ENCODE measurements around the gene PCDHB4.
"Not testable (repeated sequence)": the region's sequence is repeated elsewhere in the genome, so short reads cannot be mapped to it uniquely, and the experiment has no call there.

Gene PCDHB4

GRCh38 chr5:141121563-141121962, at the start of gene PCDHB4:
Gene PCDHB4, plus strand, starts transcription at chr5:141121818. Its CDS starts 181 bp downstream, at chr5:141121999.
- DNase-seq (ENCODE audit: low read depth), result no peak

- DNase-seq (ENCODE audit: low read depth), result no peak
These were observed 43.8 kb upstream of the PCDHB4 start for GRCh38 chr5:141077826-141078225.

DNA sequence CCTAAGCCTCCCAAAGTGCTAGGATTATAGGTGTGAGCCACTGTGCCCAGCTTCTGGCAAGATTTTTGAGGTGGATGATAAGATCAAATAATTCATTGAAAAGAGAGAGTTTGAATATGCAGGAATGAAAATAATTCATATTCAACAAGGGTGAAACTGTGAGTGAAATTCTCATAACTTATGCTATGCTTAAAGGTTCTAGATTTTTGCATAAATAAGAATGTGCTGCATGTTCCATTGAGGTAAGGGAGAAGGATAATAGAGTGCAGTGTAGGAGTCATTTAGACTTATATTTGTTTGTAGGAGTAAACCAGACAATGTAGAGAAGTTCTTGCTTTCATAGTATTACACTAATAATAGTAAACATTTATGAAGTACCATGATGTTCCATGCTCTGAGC, 39.4 kb upstream of the PCDHB4 start:
- DNase-seq (ENCODE audit: low read depth), result no peak

GRCh38 chr5:141084487-141084989, 37.1 kb upstream of the PCDHB4 start:
- DNase-seq (ENCODE audit: low read depth), result peak; percentile 55

- peak; percentile 62 for DNase-seq (ENCODE audit: low read depth)
These were observed 26.9 kb upstream of the PCDHB4 start, which contains the start of gene PCDHB2 for GRCh38 chr5:141094481-141095262. Gene PCDHB2, plus strand, starts transcription at chr5:141094615. Its CDS starts 176 bp downstream, at chr5:141094791.

GRCh38 chr5:141095263-141095641, 26.4 kb upstream of the PCDHB4 start:
- DNase-seq (ENCODE audit: low read depth), result no peak

DNA sequence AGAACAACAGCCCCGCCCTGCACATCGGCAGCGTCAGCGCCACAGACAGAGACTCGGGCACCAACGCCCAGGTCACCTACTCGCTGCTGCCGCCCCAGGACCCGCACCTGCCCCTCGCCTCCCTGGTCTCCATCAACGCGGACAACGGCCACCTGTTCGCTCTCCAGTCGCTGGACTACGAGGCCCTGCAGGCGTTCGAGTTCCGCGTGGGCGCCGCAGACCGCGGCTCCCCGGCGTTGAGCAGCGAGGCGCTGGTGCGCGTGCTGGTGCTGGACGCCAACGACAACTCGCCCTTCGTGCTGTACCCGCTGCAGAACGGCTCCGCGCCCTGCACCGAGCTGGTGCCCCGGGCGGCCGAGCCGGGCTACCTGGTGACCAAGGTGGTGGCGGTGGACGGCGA, 25.4 kb upstream of the PCDHB4 start:
- DNase-seq (ENCODE audit: low read depth), result not testable (repeated sequence)

DNA sequence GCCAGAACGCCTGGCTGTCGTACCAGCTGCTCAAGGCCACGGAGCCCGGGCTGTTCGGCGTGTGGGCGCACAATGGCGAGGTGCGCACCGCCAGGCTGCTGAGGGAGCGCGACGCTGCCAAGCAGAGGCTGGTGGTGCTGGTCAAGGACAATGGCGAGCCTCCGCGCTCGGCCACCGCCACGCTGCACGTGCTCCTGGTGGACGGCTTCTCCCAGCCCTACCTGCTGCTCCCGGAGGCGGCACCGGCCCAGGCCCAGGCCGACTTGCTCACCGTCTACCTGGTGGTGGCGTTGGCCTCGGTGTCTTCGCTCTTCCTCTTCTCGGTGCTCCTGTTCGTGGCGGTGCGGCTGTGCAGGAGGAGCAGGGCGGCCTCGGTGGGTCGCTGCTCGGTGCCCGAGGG, 25.0 kb upstream of the PCDHB4 start:
- not testable (repeated sequence) for DNase-seq (ENCODE audit: low read depth)

- peak; percentile 15 for DNase-seq (ENCODE audit: low read depth)
These were observed 21.3 kb upstream of the PCDHB4 start, which contains the start of gene PCDHB3 for GRCh38 chr5:141100243-141100805. Gene PCDHB3, plus strand, starts transcription at chr5:141100473. Its CDS starts 177 bp downstream, at chr5:141100650.

DNA sequence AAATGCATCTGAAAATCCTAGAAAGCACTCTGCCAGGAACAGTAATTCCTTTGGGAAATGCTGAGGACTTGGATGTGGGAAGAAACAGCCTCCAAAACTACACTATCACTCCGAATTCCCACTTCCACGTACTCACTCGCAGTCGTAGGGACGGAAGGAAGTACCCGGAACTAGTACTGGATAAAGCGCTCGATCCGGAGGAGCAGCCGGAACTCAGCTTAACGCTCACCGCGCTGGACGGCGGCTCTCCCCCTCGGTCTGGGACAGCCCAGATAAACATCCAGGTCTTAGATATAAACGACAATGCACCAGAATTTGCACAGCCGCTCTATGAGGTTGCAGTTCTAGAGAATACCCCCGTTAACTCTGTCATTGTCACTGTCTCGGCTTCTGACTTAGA, 20.6 kb upstream of the PCDHB4 start:
- no peak for DNase-seq (ENCODE audit: low read depth)

- not testable (repeated sequence) for DNase-seq (ENCODE audit: low read depth)
These were observed 19.5 kb upstream of the PCDHB4 start for GRCh38 chr5:141102070-141102469.

- DNase-seq (ENCODE audit: low read depth), result not testable (repeated sequence)
These were observed 19.1 kb upstream of the PCDHB4 start for GRCh38 chr5:141102471-141102870.

DNA sequence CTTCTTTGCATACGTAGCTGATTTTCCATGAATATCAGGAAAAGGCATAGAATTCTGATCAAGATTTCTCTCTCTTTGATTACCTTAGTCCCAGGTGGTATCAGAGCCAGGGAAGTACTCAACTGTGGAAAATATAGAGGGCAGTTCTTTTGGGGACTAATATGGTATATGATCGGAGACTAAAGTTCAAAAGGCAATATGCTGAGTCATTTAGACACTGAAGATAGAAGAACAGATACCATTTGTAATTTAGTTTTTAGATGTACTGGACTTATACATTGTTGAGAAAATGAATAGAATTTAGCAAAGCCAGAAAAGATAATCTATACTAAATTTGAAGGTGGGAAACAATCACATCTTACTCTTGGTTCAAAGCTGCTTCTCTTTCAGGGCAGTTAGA, 16.3 kb upstream of the PCDHB4 start:
- DNase-seq (ENCODE audit: low read depth), result no peak

DNA sequence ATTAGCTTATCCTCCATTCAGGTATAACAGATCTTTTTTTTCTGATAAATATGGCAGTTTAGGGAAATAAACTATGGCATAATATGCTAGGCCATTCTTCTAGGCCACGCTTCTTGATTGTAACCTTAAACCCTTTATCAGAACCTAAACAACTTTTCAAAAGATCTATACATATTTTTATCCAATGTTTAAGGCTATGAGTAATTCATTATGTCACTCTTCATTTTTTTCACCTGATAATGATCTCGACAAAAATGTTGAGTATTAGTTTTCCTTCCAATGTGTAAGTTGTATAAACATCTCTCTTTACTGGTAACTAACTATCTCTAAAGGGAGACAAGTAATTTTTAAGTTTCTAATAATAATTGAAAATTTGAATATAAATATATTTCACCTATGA, 2.4 kb upstream of the PCDHB4 start:
- DNase-seq (ENCODE audit: low read depth), result no peak

GRCh38 chr5:141121985-141122384, 367 bp downstream of the PCDHB4 start:
- DNase-seq (ENCODE audit: low read depth), result no peak

DNA sequence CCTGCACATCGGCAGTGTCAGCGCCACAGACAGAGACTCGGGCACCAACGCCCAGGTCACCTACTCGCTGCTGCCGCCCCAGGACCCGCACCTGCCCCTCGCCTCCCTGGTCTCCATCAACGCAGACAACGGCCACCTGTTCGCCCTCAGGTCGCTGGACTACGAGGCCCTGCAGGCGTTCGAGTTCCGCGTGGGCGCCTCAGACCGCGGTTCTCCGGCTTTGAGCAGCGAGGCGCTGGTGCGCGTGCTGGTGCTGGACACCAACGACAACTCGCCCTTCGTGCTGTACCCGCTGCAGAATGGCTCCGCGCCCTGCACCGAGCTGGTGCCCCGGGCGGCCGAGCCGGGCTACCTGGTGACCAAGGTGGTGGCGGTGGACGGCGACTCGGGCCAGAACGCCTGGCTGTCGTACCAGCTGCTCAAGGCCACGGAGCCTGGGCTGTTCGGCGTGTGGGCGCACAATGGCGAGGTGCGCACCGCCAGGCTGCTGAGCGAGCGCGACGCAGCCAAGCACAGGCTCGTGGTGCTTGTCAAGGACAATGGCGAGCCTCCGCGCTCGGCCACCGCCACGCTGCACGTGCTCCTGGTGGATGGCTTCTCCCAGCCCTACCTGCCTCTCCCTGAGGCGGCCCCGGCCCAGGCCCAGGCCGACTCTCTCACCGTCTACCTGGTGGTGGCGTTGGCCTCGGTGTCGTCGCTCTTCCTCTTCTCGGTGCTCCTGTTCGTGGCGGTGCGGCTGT, 1.9 kb downstream of the PCDHB4 start:
- DNase-seq (ENCODE audit: low read depth), result not testable (repeated sequence)

- DNase-seq (ENCODE audit: low read depth), result no peak
These were observed 5.7 kb downstream of the PCDHB4 start for GRCh38 chr5:141127305-141127704.

- no peak for DNase-seq (ENCODE audit: low read depth)
These were observed 13.6 kb downstream of the PCDHB4 start, which contains the start of gene PCDHB5 for GRCh38 chr5:141135030-141135717. Gene PCDHB5, plus strand, starts transcription at chr5:141135206. Its CDS starts 229 bp downstream, at chr5:141135435.

DNA sequence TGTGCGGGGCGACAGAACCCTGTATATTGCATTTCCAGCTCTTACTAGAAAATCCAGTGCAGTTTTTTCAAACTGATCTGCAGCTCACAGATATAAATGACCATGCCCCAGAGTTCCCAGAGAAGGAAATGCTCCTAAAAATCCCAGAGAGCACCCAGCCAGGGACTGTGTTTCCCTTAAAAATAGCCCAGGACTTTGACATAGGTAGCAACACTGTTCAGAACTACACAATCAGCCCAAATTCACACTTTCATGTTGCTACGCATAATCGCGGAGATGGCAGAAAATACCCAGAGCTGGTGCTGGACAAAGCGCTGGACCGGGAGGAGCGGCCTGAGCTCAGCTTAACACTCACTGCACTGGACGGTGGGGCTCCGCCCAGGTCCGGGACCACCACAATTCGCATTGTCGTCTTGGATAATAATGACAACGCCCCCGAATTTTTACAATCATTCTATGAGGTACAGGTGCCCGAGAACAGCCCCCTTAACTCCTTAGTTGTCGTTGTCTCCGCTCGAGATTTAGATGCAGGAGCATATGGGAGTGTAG, 14.2 kb downstream of the PCDHB4 start:
- no peak for DNase-seq (ENCODE audit: low read depth)

- not testable (repeated sequence) for DNase-seq (ENCODE audit: low read depth)
These were observed 15.7 kb downstream of the PCDHB4 start for GRCh38 chr5:141137346-141137745.

- DNase-seq (ENCODE audit: low read depth), result peak; percentile 8
These were observed 28.2 kb downstream of the PCDHB4 start, which contains the start of gene PCDHB6 for GRCh38 chr5:141149812-141150211. Gene PCDHB6, plus strand, starts transcription at chr5:141150057. Its CDS starts 201 bp downstream, at chr5:141150258.
